HG03354 (cell line): ENCODE results near the gene CDH6.

ENCODE experiments used
- ATAC-seq: cut with Tn5 transposase; IDR thresholded peaks from one replicate; pipeline ENCODE4 v1.9.1; 2021; ENCODE audit warnings: mild to moderate bottlenecking; ENCODE audit not compliant: unreplicated experiment, poor library complexity, severe bottlenecking

CDH6 gene

DNA sequence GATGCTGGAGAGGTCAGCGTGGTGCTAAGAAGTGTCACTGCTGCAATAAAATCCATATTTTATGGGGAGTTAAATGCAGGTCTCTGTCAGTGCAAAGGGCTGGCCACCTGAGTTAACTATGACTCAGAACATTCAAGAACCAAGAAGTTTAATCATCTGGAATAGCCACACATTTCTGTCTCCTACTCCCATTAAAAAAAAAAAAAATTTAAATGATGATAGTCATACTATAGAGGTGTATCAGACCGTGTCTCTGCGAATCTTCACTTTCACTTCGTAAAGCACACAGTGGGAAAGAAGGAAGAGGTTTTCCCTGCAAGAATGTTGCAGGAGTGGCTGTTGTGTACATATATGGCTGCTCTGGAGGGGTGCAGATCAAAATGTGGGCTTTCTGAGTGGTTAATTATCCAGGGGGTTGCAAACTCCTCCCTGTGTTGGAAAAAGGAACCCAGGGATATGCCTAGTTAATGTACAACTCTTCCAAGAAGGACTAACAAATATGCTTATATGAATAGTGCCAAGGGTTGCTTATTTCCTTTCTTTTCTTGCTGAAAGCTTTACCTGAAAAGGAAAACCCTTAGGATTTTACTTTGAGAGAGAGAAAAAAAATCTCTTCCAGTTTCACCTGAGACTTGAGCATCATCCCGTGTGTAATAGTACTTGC is 1.5 kb downstream of the CDH6 start:
- no peak for ATAC-seq

GRCh38 chr5:31196309-31196708 is 2.8 kb downstream of the CDH6 start:
- ATAC-seq: no peak

GRCh38 chr5:31197183-31197582 is 3.7 kb downstream of the CDH6 start:
- ATAC-seq: no peak

DNA sequence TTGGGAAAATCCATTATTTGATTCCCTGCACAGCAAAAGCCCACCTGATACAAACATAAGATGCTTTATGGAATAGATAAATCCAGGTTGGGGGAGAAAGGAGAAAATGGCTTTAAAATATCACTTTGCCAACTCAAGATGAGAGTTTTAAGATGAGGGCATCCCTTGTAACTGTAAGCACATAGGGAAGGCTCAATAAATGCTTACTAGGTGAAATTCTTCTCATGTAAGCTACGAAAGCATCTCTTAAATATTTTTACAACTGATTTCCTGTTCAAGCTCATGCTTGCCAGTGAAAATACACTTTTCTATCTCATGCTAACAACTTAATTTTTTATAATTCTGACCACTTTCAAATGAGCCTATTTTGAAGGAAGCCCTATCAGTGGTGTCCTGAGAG is 11.5 kb downstream of the CDH6 start:
- no peak for ATAC-seq

DNA sequence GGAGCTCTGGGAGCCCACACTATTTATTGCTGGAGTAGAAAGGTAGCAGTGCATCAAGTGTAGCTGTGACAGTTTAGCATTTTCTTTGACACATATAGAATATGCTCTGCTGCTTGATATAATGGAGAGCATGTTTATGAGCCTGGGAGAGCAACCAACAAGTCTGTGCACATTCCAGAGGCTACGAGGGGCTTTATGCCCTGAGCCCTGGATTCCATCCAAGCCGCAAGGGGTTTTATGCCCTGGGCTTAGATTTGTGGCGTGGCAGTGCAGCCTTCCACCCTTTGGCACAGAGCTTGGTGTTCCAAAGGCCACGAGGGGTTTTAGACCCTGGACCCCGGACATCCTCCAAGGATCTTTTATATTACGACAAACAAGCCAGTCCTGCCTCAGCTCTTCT is 14.6 kb downstream of the CDH6 start:
- no peak for ATAC-seq

GRCh38 chr5:31209334-31209733 is 15.8 kb downstream of the CDH6 start:
- no peak for ATAC-seq

- no peak for ATAC-seq
These were observed 17.6 kb downstream of the CDH6 start for GRCh38 chr5:31211098-31211497.

DNA sequence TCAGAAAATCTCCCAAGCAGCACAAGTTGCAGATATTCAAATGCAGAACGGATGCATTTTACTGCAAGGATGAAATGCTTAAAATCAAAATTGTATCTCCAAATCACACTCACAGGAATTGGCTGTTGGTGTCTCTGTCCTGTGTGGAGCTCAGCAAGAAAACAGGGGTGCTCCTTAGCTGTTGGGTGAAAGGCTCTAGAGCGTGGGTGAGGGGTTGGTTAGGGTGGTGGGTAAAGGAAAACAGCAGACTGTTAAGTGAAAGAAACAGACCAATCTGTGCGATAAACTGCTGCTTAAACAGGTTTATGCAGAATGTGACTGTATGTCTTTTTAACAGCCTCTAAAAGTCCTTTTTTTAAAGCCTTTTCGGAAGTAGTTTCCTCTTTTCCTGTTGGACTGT is 19.8 kb downstream of the CDH6 start:
- no peak for ATAC-seq

GRCh38 chr5:31213705-31214121 is 20.2 kb downstream of the CDH6 start:
- ATAC-seq: no peak

DNA sequence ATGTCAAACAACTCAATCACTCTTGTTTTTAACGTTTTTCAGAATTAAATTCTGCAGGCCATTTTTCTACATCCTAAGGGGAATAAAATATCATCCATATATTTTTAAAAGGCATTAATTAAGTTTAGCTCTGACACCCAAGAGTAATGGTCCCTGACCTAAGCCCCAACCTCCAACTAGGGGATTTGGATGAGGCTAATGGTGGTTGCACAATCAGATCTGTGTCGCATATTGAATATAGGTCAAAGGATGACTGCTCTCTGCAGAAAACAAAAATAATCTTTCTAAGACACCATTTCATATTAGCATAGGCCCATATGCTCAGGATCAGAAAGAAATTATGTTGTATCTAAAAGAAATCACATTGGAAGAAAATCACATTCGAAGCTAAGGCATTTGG is 20.7 kb downstream of the CDH6 start:
- ATAC-seq: no peak

DNA sequence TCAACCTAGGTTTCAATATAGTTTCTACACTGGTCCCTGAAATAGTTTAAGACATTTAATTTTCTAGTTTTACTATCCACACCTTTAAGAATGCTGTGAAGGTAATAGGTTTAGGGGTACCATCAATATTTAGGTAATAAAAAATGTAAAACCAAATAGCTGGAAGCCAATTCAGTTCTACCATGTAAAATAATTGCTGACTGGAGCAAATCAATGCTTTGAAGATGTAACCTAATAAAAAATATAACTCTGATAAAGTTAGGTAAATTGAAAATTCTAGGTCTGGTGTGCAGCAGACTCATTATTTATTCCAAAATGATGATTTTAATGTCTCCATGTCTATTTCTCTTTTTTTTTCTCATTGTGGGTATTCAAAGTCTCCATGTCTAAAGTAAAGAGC is 21.8 kb downstream of the CDH6 start:
- ATAC-seq: no peak

DNA sequence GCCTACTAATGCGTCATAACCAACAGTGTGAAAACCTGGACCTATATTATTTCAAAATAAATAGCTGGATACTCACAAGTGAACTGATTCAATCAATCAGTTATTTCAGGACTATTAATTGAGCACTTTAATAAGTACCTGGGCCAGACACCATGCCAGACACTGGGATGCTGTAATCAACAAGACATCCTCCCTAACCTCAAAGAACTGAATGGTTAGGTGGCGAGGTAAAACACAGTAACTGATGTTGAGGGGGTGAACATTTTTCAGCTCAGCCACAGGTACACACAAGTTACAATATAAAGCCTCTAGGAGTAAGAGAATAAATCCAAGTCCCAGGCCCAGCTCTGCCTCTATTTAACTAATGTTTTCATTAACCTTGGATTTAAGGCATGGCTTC is 24.0 kb downstream of the CDH6 start:
- ATAC-seq: no peak

DNA sequence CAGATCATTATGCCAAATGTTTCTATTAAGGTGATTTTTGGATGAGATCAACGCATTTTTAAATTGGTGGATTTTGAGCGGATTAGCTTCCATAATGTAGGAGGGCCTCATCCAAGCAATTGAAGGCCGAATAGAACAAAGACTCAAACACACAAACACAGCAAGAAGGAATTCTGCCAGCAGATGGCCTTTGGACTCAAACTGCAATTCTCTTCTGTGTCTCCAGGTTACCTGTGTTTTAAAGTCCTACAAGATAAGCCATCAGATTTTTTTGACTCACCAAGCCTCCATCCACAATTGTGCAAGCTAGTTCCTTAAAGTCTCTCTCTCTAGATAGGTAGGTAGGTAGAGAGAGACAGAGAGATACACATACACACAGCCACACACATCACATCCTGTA is 25.5 kb downstream of the CDH6 start:
- ATAC-seq: no peak

- ATAC-seq: no peak
These were observed 27.5 kb downstream of the CDH6 start for GRCh38 chr5:31221001-31221400.

DNA sequence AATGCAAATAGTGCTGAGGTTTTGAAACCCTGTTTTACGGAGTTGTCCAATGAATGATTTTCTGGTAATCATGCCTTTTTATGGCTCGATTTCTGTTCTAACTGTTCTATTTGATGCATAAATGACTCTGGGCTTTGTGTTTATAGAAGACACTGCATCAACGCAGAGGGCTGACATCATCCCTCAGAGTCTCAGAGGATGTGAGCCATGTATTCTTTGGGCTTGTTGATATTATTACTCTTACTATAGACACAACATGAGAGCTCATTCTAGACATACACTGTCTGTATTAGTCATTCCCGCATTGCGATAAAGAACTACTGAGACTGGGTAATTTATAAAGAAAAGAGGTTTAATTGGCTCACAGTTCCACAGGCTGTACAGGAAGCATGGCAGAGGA is 31.6 kb downstream of the CDH6 start:
- no peak for ATAC-seq

GRCh38 chr5:31225613-31226012 is 32.1 kb downstream of the CDH6 start:
- no peak for ATAC-seq

DNA sequence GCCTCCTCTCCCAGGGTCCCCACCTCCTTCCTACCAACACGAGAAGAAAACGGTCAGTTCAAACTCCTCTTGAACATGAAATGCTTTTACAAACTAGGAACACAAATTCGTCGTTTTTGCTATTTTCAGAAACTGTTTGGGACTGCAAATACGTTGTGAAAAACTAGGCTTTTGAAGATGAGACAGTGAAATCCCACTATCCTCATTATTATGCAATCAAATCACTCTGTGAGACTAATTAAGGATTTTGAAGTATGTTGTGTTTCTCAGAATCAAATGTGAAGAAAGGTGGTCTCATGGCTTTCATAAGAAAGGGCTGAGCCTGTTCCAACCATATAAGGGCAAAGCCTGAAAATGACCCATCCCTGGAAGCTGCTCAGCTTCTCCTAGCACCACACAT is 33.2 kb downstream of the CDH6 start:
- no peak for ATAC-seq

DNA sequence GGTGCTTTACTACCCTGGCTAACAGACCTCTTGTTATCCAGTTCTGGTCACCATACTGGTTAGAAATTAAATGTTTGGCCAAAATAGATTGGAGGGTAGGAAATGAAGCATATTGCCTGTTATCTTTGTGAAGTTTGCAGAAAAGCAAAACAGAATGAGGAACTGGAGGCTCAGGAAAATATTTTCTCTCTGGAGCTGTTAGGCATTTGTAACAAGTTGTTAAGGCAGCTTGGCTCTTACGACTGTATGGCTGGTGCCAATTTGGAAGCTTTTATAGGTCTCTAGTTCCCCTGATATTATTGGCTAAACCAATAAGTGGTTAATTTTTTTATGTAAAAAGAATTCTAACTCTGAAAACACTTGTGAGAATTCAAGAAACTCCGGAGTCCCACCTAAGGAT is 35.8 kb downstream of the CDH6 start:
- ATAC-seq: no peak

- no peak for ATAC-seq
These were observed 37.8 kb downstream of the CDH6 start for GRCh38 chr5:31231177-31231838.

- peak; percentile 87 for ATAC-seq
These were observed 38.9 kb downstream of the CDH6 start for GRCh38 chr5:31232273-31232888.

- ATAC-seq: no peak
These were observed 41.9 kb downstream of the CDH6 start for GRCh38 chr5:31235381-31235780.
